Skeletal muscle tissue (tissue), 4 donors: ENCODE data around the gene EIF4G3. TPM values are rescaled to one million over a fixed set of nuclear protein-coding genes. Genes with fewer than 3 reads are reported as not detected.
A peak's percentile ranks its signal among the peaks of the same experiment; 100 is the strongest.
"Not testable (repeated sequence)": the region's sequence is repeated elsewhere in the genome, so short reads cannot be mapped to it uniquely, and the experiment has no call there.

ENCODE experiments used
- H3K27ac ChIP-seq: one replicate; pipeline ENCODE4 v1.7.0; 2013; ENCODE audit warnings: mild to moderate bottlenecking, low read depth, low read length, inconsistent platforms
- H3K27me3 ChIP-seq, 3 donors: one replicate each; pipeline ENCODE4 v1.7.0; 2013; ENCODE audit warnings: low read length in 3 of 3; ENCODE audit not compliant: control insufficient read depth in 3 of 3, insufficient read depth in 3 of 3
- H3K36me3 ChIP-seq, 3 donors: one replicate each; pipeline ENCODE4 v1.7.0; 2013; ENCODE audit warnings: low read length in 3 of 3; ENCODE audit not compliant: control insufficient read depth in 3 of 3, insufficient read depth in 3 of 3
- H3K4me1 ChIP-seq, 3 donors: one replicate each; pipeline ENCODE4 v1.7.0; 2013; ENCODE audit warnings: low read length in 3 of 3, mild to moderate bottlenecking in 3 of 3; ENCODE audit not compliant: control insufficient read depth in 3 of 3, insufficient read depth in 3 of 3
- H3K4me3 ChIP-seq, 3 donors: one replicate each; pipeline ENCODE4 v1.7.0; 2013; ENCODE audit warnings: low read length in 3 of 3
- H3K9ac ChIP-seq, 3 donors: one replicate each; pipeline ENCODE4 v1.7.0; 2013; ENCODE audit warnings: low read length in 3 of 3, mild to moderate bottlenecking in 3 of 3, moderate library complexity in 2 of 3, low read depth in 1 of 3
- H3K9me3 ChIP-seq, 3 donors: one replicate each; pipeline ENCODE4 v1.7.0; 2013; ENCODE audit warnings: low read length in 3 of 3; ENCODE audit not compliant: control insufficient read depth in 3 of 3
- total RNA-seq: library from RNA; depleted of rRNA; stranded (reverse); fragments of >200 nt; gene quantifications from one replicate; pipeline ENCODE4 v1.2.3, GENCODE V29; 2014
- donor health status: Osteomylitis.

Gene EIF4G3
- total RNA-seq, 1 donor from 2014 or later = 23.5 TPM

DNA sequence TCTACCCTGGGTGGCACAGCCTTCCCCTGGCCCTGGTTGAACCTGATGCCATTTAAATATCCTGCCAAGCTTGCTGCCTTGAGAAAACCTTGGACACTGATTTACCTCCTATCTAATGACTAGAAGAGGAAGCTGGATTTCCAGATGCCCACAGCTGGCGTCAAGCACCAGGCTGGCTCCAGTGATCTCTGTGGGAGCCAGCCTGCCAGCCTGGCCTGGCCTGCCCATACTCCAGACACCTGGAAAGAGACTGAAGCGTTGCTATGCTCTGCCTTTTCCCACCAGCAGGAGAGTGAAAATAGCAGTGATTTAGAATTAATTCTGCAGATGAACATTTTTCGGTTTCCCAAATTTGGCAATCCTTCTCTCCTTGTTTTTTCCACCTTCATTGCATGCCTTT lies 11.5 kb upstream of the EIF4G3 start:
- H3K9ac ChIP-seq = peak overlapping the region in 1 of 3 donors; percentile 8
- H3K27me3 ChIP-seq = no peaks in the 10 kb centered on the region
- no peak overlapping the region for H3K27ac ChIP-seq
- H3K9me3 ChIP-seq = no peaks in the 10 kb centered on the region
- H3K4me3 ChIP-seq = no peak overlapping the region
- no peaks in the 10 kb centered on the region for H3K36me3 ChIP-seq
- peaks cover 10 to 14% (median 11%) of the 10 kb centered on the region in 3 donors for H3K4me1 ChIP-seq

DNA sequence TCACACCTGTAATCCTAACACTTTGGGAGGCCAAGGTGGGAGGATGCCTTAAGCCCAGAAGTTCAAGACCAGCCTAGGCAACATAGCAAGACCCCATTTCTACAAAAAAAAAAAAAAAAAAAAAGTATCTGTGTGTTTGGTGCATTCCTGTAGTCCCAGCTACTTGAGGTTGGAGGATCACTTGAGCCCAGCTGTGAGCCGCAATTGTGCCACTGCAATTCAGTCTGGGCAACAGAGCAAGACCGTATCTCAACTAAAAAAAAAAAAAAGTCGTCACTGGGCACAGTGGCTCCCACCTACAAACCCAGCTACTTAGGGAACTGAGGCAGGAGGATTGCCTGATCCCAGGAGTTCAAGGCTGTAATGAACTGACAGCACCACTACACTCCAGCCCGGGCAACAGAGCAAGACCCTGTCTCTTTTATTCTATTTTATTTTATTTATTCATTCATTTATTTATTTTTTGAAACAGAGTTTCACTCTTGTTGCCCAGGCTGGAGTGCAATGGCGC lies 8.6 kb upstream of the EIF4G3 start:
- no peak overlapping the region for H3K4me3 ChIP-seq
- peaks cover 0 to 4% (median 0%) of the 10 kb centered on the region in 3 donors for H3K4me1 ChIP-seq
- no peaks in the 10 kb centered on the region for H3K27me3 ChIP-seq
- H3K27ac ChIP-seq = no peak overlapping the region
- H3K36me3 ChIP-seq = no peaks in the 10 kb centered on the region
- no peak overlapping the region for H3K9ac ChIP-seq
- no peaks in the 10 kb centered on the region for H3K9me3 ChIP-seq

- H3K27ac ChIP-seq = no peak overlapping the region
Observed at GRCh38 chr1:21184276-21184675, 7.6 kb upstream of the EIF4G3 start.

GRCh38 chr1:21182181-21182731 lies 5.6 kb upstream of the EIF4G3 start:
- Histone ChIP-seq H3K36me3 (no peaks in the 10 kb centered on the region), H3K27me3 (no peaks in the 10 kb centered on the region), H3K27ac (no peak overlapping the region), H3K9ac (no peak overlapping the region), H3K9me3 (no peaks in the 10 kb centered on the region), H3K4me3 (no peak overlapping the region), H3K4me1 (peaks cover 1 to 2% (median 2%) of the 10 kb centered on the region in 3 donors)

More at GRCh38 chr1:21184276-21184675, 7.6 kb upstream of the EIF4G3 start:
- Histone ChIP-seq H3K36me3 (no peaks in the 10 kb centered on the region), H3K4me3 (no peak overlapping the region), H3K27me3 (no peaks in the 10 kb centered on the region), H3K9me3 (no peaks in the 10 kb centered on the region), H3K4me1 (peaks cover 0 to 4% (median 0%) of the 10 kb centered on the region in 3 donors), H3K9ac (no peak overlapping the region)

GRCh38 chr1:21178271-21178670 lies 1.6 kb upstream of the EIF4G3 start:
- not testable (repeated sequence) for H3K27me3 ChIP-seq, H3K27ac ChIP-seq, H3K4me3 ChIP-seq, H3K9me3 ChIP-seq, H3K9ac ChIP-seq, H3K36me3 ChIP-seq
- peaks cover 7 to 14% (median 11%) of the 10 kb centered on the region in 3 donors for H3K4me1 ChIP-seq

DNA sequence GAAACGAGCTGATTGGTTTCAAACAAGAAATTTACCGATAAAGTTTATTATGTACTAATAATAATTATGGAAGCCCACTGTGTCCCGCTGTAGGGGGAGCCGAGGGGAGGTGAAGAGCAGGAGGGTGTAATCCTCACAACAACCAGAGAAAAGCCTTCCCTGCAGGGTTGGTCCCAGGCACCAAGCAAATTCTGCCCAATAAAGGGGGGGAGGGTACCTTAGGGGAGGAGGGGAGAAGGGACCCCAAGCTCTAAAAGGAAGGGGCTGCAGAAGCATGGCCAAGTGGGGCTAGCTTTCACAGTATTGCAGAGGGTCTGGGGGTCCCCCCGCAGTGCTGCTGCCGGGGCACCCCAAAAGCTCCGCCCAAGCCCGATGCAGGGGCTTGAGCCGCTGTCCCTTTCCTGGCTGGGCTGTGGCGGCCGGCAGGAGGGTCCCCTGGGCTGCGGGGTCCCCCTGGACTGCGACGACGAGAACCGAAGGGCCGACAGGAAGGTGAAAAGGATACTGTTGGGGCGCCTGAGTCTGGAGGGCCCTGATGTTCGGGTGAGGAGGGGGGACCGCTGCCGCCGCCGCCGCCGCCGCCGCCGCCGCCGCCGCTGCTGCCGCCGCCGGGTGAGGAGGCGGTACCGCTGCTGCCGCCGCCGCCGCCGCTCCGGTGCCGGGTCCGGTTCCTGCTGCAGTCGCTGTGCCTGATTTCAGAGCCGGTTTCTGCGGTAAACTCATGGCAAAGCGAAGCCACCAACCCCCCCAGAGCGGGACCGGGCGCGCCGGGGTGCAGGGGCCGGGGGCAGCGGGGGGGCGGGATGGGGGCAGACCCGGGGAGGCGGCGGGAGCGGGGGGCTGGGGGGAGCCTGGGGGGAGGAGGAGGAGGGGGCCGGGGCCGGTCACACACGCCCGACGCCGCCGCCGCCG lies 771 bp downstream of the EIF4G3 start:
- H3K9me3 ChIP-seq = no peaks in the 10 kb centered on the region
- H3K36me3 ChIP-seq = no peaks in the 10 kb centered on the region
- H3K4me3 ChIP-seq = peak overlapping the region; percentile 83 to 94 (median 91)
- peak overlapping the region; percentile 92 for H3K27ac ChIP-seq
- H3K4me1 ChIP-seq = peaks cover 20 to 23% (median 20%) of the 10 kb centered on the region in 3 donors
- H3K27me3 ChIP-seq = no peaks in the 10 kb centered on the region
- peak overlapping the region; percentile 90 to 95 (median 93) for H3K9ac ChIP-seq

GRCh38 chr1:21175324-21175669 lies 1.4 kb downstream of the EIF4G3 start:
- Histone ChIP-seq H3K4me3 (peak overlapping the region; percentile 83 to 94 (median 91)), H3K9me3 (no peaks in the 10 kb centered on the region), H3K36me3 (no peaks in the 10 kb centered on the region), H3K9ac (peak overlapping the region; percentile 90 to 95 (median 93)), H3K27ac (peak overlapping the region; percentile 92), H3K4me1 (peaks cover 20 to 24% (median 22%) of the 10 kb centered on the region in 3 donors), H3K27me3 (no peaks in the 10 kb centered on the region)

DNA sequence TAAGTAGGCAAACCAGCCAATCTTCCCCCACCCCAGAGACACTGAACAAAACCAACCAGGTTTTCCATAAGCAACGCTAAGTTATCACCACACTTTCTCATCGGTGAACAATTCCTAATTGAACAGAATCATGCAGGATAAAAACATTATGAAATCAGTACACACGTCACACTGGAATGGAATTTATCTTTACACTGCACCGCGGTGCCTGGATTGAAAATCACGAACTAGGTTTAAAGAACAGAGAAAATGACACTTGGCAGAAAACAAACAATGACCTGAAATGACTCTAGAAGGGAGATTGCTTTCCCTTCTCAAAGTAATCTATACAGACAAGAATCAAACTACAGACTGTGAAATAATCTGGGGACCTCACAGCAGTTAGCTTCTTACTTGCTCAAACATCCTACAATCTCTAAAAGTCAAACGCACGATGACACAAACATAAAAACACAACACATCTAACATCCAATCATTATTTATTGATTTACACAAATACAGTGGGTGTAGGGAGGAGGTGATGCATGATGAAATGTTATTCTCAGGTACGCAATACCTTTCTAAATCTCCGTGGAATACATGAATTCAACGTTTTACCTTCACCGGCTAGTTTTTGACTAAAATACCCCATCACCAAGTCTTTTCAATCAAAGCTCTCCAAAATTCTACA lies 1.9 kb downstream of the EIF4G3 start:
- Histone ChIP-seq H3K4me3 (peak overlapping the region; percentile 83 to 94 (median 91)), H3K27ac (peak overlapping the region; percentile 92), H3K36me3 (no peaks in the 10 kb centered on the region), H3K9me3 (no peaks in the 10 kb centered on the region), H3K9ac (peak overlapping the region; percentile 90 to 95 (median 93)), H3K27me3 (no peaks in the 10 kb centered on the region), H3K4me1 (peaks cover 20 to 24% (median 22%) of the 10 kb centered on the region in 3 donors)

DNA sequence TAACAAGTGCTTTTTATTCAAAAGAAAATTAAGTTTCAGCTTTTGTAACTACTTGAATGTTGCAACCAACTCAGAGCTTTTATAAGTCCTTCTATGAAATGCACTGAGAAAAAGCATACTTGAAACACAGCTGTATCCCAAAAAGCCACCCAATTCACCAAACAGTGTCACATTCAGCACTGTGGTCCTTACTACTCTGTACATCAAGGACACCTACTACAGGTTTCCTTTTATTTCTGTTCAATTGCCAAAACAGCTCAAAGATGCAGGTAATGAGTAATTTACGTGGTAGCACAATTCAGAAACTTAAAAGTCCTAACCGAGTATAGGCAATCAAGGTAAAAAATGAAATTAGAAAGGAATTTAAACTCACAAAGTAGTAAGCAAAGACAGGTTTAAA lies 2.5 kb downstream of the EIF4G3 start:
- Histone ChIP-seq H3K27ac (peak overlapping the region; percentile 92), H3K27me3 (no peaks in the 10 kb centered on the region), H3K9ac (peak overlapping the region; percentile 90 to 95 (median 93)), H3K9me3 (no peaks in the 10 kb centered on the region), H3K36me3 (no peaks in the 10 kb centered on the region), H3K4me1 (peaks cover 20 to 24% (median 22%) of the 10 kb centered on the region in 3 donors), H3K4me3 (peak overlapping the region; percentile 83 to 94 (median 91))
